GM12865 (cell line): ENCODE results near the gene ARHGEF7.

Experiments
- DNase-seq: peaks from one replicate; pipeline ENCODE4 v3.0.0; 2010; ENCODE audit warnings: low read depth
- H3K4me3 ChIP-seq: 2 replicates; pipeline ENCODE4 v1.5.1; 2011; ENCODE audit warnings: mild to moderate bottlenecking, low read depth, low read length, control low read depth
- TF ChIP-seq, protein P1 (sequence below): IDR thresholded peaks from 2 replicates; pipeline ENCODE4 v1.5.1; 2011; ENCODE audit warnings: low read length, control low read depth, low read depth, inconsistent platforms; ENCODE audit not compliant: insufficient read depth; ENCODE audit errors: missing control alignments

Gene ARHGEF7

DNA sequence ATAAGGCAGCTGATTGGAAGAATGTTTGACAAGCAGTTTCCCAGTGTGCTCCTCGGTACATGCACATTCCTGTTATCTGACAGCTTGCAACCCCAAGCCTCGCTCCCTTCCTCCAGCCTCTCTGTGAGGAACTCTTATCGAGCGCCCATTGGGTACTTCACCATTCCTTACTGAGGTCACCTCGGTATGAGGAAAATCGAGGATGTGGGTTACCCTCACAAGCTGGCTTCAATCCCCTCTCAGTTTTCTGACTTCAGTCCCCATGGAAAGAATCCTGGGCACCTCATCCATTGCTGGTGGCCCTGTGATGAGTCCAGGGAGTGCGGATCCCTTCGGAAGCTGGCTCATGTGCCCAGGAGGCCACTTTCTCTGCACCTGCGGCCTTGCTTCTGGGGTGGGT lies 222.6 kb downstream of the ARHGEF7 start:
- DNase-seq: no peak
- H3K4me3 ChIP-seq: no peak overlapping the region
- TF ChIP-seq, protein P1, sequence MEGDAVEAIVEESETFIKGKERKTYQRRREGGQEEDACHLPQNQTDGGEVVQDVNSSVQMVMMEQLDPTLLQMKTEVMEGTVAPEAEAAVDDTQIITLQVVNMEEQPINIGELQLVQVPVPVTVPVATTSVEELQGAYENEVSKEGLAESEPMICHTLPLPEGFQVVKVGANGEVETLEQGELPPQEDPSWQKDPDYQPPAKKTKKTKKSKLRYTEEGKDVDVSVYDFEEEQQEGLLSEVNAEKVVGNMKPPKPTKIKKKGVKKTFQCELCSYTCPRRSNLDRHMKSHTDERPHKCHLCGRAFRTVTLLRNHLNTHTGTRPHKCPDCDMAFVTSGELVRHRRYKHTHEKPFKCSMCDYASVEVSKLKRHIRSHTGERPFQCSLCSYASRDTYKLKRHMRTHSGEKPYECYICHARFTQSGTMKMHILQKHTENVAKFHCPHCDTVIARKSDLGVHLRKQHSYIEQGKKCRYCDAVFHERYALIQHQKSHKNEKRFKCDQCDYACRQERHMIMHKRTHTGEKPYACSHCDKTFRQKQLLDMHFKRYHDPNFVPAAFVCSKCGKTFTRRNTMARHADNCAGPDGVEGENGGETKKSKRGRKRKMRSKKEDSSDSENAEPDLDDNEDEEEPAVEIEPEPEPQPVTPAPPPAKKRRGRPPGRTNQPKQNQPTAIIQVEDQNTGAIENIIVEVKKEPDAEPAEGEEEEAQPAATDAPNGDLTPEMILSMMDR: no peak

DNA sequence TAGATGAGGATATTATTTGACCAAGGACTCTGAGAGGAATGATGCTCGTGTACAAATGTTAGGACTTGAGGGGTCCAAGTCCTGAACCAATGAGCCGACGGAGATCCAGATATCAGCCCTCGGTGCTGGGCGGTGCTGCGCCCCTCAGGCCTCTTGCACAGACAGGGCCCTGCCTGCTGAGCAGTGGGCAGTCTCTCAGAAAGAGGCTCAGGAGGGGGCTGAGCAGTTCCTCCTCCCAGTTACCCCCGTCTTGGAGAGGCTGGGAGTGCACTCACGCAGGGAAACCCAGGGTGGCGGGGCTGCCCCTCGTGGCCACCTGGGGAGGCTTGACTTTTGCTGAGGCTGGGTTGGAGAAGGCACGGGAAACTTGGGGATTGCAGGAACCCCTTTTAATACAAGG lies 223.7 kb downstream of the ARHGEF7 start:
- no peak for DNase-seq
- no peak overlapping the region for H3K4me3 ChIP-seq
- TF ChIP-seq, protein P1: no peak

DNA sequence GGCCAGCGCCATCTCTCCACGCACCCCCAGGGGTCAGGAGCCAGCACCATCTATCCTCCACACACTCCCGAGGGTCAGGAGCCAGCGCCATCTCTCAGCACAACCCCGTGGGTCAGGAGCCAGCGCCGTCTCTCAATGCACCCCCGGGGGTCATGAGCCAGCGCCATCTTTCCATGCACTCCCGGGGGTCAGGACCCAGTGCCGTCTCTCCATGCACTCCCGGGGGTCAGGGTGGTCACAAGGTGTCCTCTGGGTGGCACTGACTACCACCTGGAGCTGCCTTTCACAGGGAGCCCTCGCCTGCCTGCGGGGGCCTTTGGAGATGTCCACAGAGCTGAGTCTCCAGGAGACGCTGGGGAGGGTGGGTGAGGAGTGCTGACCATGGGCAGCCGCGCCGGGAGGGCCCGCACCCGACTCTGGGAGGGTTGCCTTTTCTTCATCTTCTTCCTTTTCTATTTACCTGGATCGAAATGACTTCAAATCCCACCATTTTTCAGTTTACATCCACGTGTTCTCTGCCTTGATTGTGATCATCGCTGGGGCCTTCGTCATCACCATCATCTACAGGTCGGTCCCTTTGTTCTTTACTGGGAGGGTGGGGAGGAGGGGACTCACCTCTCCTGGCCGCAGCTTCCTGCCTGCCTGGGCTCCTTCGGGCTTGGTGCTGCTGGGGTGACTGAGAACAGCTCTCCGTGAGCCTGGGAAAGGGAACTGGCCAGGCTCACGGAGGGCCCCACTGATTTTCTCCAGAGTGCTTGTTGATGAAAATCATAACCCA lies 224.4 kb downstream of the ARHGEF7 start:
- TF ChIP-seq, protein P1: no peak
- no peak for DNase-seq
- no peak overlapping the region for H3K4me3 ChIP-seq

DNA sequence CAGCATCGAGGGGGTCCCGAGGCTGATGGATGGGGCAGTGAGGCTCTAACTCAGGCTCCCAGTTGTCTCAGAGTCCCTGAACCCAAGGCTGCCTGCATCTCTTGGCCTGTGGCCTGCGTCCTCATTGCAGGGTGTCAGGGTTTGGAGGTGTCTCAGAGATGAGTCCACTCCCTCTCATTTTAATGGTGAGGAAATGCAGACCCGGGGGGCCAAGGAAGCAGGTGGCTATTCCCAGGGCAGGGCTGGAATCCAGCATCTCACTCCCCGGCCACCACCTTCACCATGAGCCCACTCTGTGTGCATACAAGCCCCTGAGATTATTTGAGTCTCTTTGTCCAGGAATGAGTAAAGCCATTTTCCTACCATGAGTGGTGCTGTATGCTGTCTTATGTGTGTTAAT lies 226.8 kb downstream of the ARHGEF7 start:
- TF ChIP-seq, protein P1: no peak
- no peak for DNase-seq

DNA sequence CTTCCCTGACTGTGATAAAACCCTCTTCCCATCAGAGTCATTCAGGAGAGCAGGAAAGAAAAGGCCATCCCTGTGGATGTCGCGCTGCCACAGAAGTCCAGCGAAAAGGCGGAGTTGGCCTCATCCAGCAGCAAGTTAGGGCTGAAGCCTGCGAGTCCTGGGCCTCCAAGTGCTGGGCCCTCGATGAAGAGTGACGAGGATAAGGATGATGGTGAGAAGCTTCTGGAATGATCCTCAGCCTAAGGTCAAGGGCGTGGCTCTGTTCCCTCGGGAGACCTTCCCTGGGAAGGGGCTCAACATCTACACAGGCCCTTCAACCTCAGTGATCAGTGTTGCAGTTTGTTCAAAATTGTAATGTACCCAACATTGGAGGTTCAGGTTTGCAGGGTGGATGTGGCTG lies 227.6 kb downstream of the ARHGEF7 start:
- H3K4me3 ChIP-seq: no peak overlapping the region
- TF ChIP-seq, protein P1: no peak
- DNase-seq: no peak

More for the DNA sequence above, 226.8 kb downstream of the ARHGEF7 start:
- no peak overlapping the region for H3K4me3 ChIP-seq

DNA sequence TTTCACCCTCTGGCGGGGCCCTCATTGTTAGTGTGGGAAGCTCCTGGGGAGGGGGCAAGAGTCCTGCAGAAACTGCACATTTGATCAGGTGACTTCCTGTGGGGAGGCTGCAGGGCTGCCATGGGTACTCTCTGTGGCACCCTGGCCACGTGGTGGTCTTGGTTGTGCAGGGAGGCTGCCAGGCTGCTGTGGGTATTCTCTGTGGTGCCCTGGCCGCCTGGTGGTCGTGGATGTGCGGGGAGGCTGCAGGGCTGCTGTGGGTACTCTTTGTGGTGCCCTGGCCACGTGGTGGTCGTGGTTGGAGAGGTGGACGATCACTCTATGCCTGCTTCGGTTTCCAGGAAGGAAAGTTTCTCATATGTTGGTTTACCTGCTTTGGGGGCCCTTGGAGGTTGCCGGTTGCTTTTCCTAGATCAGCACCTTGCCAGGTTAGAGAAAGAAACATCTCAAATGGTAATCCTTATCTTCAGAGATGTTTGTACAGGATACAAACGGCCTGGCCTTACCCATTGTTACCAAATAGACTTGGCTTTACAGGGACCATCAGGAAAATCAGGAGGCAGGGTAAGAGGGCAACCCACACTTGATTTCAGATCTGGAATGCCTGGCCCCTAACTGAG lies 228.2 kb downstream of the ARHGEF7 start:
- no peak overlapping the region for H3K4me3 ChIP-seq
- no peak for DNase-seq
- TF ChIP-seq, protein P1: no peak
